MM.1S (cell line): Measurements from ENCODE around the gene GYPE.
"Not testable (repeated sequence)": the region's sequence is repeated elsewhere in the genome, so short reads cannot be mapped to it uniquely, and the experiment has no call there.

ENCODE experiments used
- DNase-seq: peaks from one replicate; pipeline ENCODE4 v3.0.0-alpha.2; 2015
- H2AFZ ChIP-seq: fragments of 300-600 bp; sonication (generic); 2 replicates; pipeline ENCODE4 v1.6.0; 2016; ENCODE audit warnings: antibody characterized with exemption, low read length
- H3F3A ChIP-seq: fragments of 300-600 bp; sonication (generic); 2 replicates; pipeline ENCODE4 v1.6.1; 2016; ENCODE audit warnings: mild to moderate bottlenecking, antibody characterized with exemption, low read length, moderate library complexity, mixed read lengths; ENCODE audit not compliant: insufficient read depth
- H3K27ac ChIP-seq: fragments of 300-600 bp; sonication (generic); 2 replicates; pipeline ENCODE4 v1.5.1; 2016; ENCODE audit warnings: mild to moderate bottlenecking, low read length
- H3K27me3 ChIP-seq: fragments of 300-600 bp; sonication (generic); replicated peaks from 2 replicates; pipeline ENCODE4 v1.6.0; 2016; ENCODE audit warnings: low read length; ENCODE audit not compliant: insufficient read depth
- H3K36me3 ChIP-seq: fragments of 300-600 bp; sonication (generic); replicated peaks from 2 replicates; pipeline ENCODE4 v1.6.1; 2016; ENCODE audit warnings: mild to moderate bottlenecking, low read length, mixed read lengths; ENCODE audit not compliant: insufficient read depth
- H3K4me1 ChIP-seq: fragments of 300-600 bp; sonication (generic); 2 replicates; pipeline ENCODE4 v1.6.1; 2016; ENCODE audit warnings: low read length, mixed read lengths
- H3K4me2 ChIP-seq: fragments of 300-600 bp; sonication (generic); 2 replicates; pipeline ENCODE4 v1.6.0; 2016; ENCODE audit warnings: low read depth, low read length
- H3K4me3 ChIP-seq: fragments of 300-600 bp; sonication (generic); 2 replicates; pipeline ENCODE4 v1.5.1; 2016; ENCODE audit warnings: low read length, mixed read lengths
- H3K79me2 ChIP-seq: fragments of 300-600 bp; sonication (generic); 2 replicates; pipeline ENCODE4 v1.6.1; 2016; ENCODE audit warnings: mixed run types, low read length, mixed read lengths
- H3K9ac ChIP-seq: fragments of 300-600 bp; sonication (generic); 2 replicates; pipeline ENCODE4 v1.6.1; 2016; ENCODE audit warnings: low read length, mixed read lengths
- H3K9me2 ChIP-seq: fragments of 300-600 bp; sonication (generic); replicated peaks from 2 replicates; pipeline ENCODE4 v1.6.1; 2016; ENCODE audit warnings: mild to moderate bottlenecking, low read length, mixed read lengths; ENCODE audit not compliant: insufficient read depth
- H3K9me3 ChIP-seq: fragments of 300-600 bp; sonication (generic); replicated peaks from 2 replicates; pipeline ENCODE4 v1.6.1; 2016; ENCODE audit warnings: mild to moderate bottlenecking, low read length, mixed read lengths; ENCODE audit not compliant: insufficient read depth
- H4K20me1 ChIP-seq: fragments of 300-600 bp; sonication (generic); 2 replicates; pipeline ENCODE4 v1.6.1; 2016; ENCODE audit warnings: mild to moderate bottlenecking, low read length, moderate library complexity, mixed read lengths; ENCODE audit not compliant: insufficient read depth
- CTCF ChIP-seq: fragments of 300-600 bp; sonication (generic); IDR thresholded peaks from 2 replicates; pipeline ENCODE4 v1.5.1; 2016; ENCODE audit warnings: antibody characterized with exemption, low read length, mixed read lengths
- EZH2 ChIP-seq: fragments of 300-600 bp; sonication (generic); optimal IDR thresholded peaks from 2 replicates; pipeline ENCODE3; 2017; ENCODE audit warnings: low read depth, mild to moderate bottlenecking, antibody characterized with exemption, low read length, mixed read lengths
- EZH2phosphoT487 ChIP-seq: fragments of 300-600 bp; sonication (generic); IDR thresholded peaks from 2 replicates; pipeline ENCODE4 v1.6.1; 2018; ENCODE audit warnings: antibody characterized with exemption, low read length

The GYPE gene

DNA sequence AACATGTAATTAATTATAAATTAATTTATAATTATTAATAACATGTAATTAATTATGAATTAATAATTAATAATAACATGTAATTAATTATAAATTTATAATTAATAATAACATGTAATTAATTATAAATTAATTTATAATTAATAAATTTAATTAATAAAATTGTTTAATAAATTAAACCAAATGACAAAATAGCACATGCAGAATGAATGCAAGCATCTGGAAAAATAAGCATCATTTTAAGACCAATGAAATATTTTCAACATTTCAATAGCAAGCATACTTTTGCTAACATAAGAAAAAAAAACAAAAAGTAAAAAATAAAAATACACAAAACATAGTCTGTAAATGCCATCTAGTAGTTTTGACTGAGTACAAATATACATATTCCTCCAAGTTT lies 21.8 kb downstream of the GYPE start:
- no peak for DNase-seq
- H2AFZ ChIP-seq: no peak overlapping the region
- H3K4me2 ChIP-seq: no peak overlapping the region
- H3K9me2 ChIP-seq: no peaks in the 10 kb centered on the region
- H3K9me3 ChIP-seq: no peaks in the 10 kb centered on the region
- H3F3A ChIP-seq: no peaks in the 10 kb centered on the region
- H4K20me1 ChIP-seq: no peaks in the 10 kb centered on the region
- no peak overlapping the region for H3K27ac ChIP-seq
- no peaks in the 10 kb centered on the region for H3K27me3 ChIP-seq
- no peaks in the 10 kb centered on the region for H3K4me1 ChIP-seq
- H3K9ac ChIP-seq: no peak overlapping the region
- H3K79me2 ChIP-seq: no peaks in the 10 kb centered on the region
- H3K4me3 ChIP-seq: no peak overlapping the region
- no peaks in the 10 kb centered on the region for H3K36me3 ChIP-seq
- TF ChIP-seq EZH2 (no peak), CTCF (no peak), EZH2phosphoT487 (no peak)

- Histone ChIP-seq H3K4me3 (no peak overlapping the region), H3K9me2 (no peaks in the 10 kb centered on the region), H3K79me2 (no peaks in the 10 kb centered on the region), H3K4me2 (no peak overlapping the region), H3F3A (no peaks in the 10 kb centered on the region), H2AFZ (no peak overlapping the region), H3K27me3 (no peaks in the 10 kb centered on the region), H3K9me3 (no peaks in the 10 kb centered on the region), H3K4me1 (no peaks in the 10 kb centered on the region), H3K27ac (no peak overlapping the region), H4K20me1 (no peaks in the 10 kb centered on the region), H3K9ac (no peak overlapping the region), H3K36me3 (no peaks in the 10 kb centered on the region)
- no peak for DNase-seq
- no peak for TF ChIP-seq EZH2phosphoT487
- no peak for TF ChIP-seq EZH2
- TF ChIP-seq CTCF: no peak
These were observed 22.5 kb downstream of the GYPE start for GRCh38 chr4:143882892-143883291.

GRCh38 chr4:143879561-143879960 lies 25.8 kb downstream of the GYPE start:
- not testable (repeated sequence) for H3K79me2 ChIP-seq, H3K36me3 ChIP-seq, H3K4me2 ChIP-seq, H3K27me3 ChIP-seq, H3K27ac ChIP-seq, H3K9ac ChIP-seq, H3K4me1 ChIP-seq, H4K20me1 ChIP-seq, H2AFZ ChIP-seq, H3K4me3 ChIP-seq, H3K9me3 ChIP-seq, H3K9me2 ChIP-seq, DNase-seq, H3F3A ChIP-seq

- not testable (repeated sequence) for H3K4me1 ChIP-seq, H3K27me3 ChIP-seq, H2AFZ ChIP-seq, H3K27ac ChIP-seq, H3K9me3 ChIP-seq, H3K4me2 ChIP-seq, H3K9me2 ChIP-seq, H3F3A ChIP-seq, H3K79me2 ChIP-seq, H3K4me3 ChIP-seq, DNase-seq, H3K9ac ChIP-seq, H3K36me3 ChIP-seq, H4K20me1 ChIP-seq
These were observed 30.0 kb downstream of the GYPE start for GRCh38 chr4:143875357-143875756.

- H3K27ac ChIP-seq, H3K36me3 ChIP-seq, H3K4me2 ChIP-seq, H3K9me3 ChIP-seq, H4K20me1 ChIP-seq, H2AFZ ChIP-seq, H3K9ac ChIP-seq, H3K4me1 ChIP-seq, H3K27me3 ChIP-seq, H3K9me2 ChIP-seq, H3F3A ChIP-seq, H3K79me2 ChIP-seq, H3K4me3 ChIP-seq, DNase-seq: not testable (repeated sequence)
These were observed 34.7 kb downstream of the GYPE start for GRCh38 chr4:143870523-143871268.

DNA sequence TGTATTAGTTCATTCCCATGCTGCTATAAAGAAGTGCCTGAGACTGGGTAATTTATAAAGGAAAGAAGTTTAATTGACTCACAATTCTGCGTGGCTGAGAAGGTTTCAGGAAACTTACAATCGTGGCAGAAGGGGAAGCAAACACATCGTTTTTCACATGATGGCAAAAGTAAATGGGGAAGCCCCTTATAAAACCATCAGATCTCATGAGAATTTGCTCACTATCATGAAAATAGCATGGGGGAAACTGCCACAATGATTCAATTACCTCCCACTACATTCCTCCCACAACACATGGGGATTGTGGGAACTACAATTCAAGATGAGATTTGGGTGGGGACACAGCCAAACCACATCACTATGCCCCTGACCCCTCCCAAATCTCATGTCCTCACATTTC lies 35.4 kb downstream of the GYPE start:
- not testable (repeated sequence) for H3K4me3 ChIP-seq, DNase-seq, H3K79me2 ChIP-seq, H3K9me3 ChIP-seq, H3K4me2 ChIP-seq, H3K36me3 ChIP-seq, H3K27ac ChIP-seq, H4K20me1 ChIP-seq, H2AFZ ChIP-seq, H3K9ac ChIP-seq, H3K27me3 ChIP-seq, H3F3A ChIP-seq, H3K9me2 ChIP-seq, H3K4me1 ChIP-seq
